Panc1 (cell line): ENCODE results near the gene CABP4.
A peak's percentile ranks its signal among the peaks of the same experiment; 100 is the strongest.

Experiments used
- POLR2AphosphoS5 ChIP-seq: IDR thresholded peaks from 2 replicates; pipeline ENCODE4 v1.6.1; 2012; ENCODE audit warnings: mild to moderate bottlenecking, low read depth, low read length, moderate library complexity
- SIN3A ChIP-seq: IDR thresholded peaks from 2 replicates; pipeline ENCODE4 v1.6.1; 2012; ENCODE audit warnings: low read depth, mild to moderate bottlenecking, low read length, moderate library complexity, borderline replicate concordance; ENCODE audit not compliant: insufficient read depth
- TCF7L2 ChIP-seq: IDR thresholded peaks from 2 replicates; pipeline ENCODE4 v1.6.1; 2011; ENCODE audit warnings: mild to moderate bottlenecking, low read depth, low read length, inconsistent platforms
- TF ChIP-seq, protein P1 (sequence below): fragments of 450-650 bp; IDR thresholded peaks from 2 replicates; pipeline ENCODE4 v1.5.1; 2017; ENCODE audit warnings: mild to moderate bottlenecking
- TF ChIP-seq, protein P2 (sequence below), 2 experiments: IDR thresholded peaks; 2 replicates each; pipeline ENCODE4 v1.6.1; 2011 to 2012; ENCODE audit warnings: low read depth in 2 of 2, control low read depth in 1 of 2, low read length in 1 of 2, mild to moderate bottlenecking in 1 of 2, moderate library complexity in 1 of 2; ENCODE audit not compliant: insufficient read depth in 1 of 2

DNA sequence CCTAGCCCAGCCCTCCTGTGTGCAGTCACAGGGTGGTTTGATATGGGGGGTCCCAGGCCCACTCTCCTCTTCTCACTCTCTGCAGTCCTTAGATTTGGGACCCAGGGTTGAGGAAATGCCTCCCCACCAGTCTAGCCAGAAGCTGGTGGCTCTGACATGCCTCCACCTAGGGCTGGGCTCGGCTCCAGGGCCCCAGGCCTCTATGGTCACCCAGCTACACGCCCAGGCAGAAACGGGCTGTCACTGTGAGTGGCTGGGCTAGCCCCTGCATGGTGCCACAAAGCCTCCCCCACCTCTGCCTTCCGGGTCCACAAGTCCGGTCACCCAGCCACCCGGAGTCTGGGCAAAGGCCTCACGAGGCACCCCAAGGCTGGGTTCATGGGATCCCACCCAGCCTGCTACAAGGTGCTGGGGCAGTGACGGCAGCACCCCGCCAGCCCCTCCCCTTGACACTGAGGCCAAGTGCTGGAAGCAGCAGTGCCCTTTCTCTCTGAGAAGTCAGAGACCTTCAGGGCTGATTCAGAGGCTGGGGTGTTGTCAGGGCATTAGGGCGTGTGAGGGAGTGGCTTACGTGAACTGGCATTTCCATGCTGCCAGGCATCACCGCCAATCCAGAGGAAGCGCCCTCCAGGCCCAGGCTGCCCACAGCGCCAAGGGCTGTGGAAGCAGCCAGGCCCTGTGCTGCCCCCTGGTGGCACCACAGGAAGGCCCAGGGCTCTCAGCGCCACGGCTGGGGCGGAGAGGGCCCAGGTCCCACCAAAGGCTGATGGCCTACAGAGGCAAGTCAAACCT is 50.6 kb downstream of the CABP4 start:
- TF ChIP-seq, protein P1, sequence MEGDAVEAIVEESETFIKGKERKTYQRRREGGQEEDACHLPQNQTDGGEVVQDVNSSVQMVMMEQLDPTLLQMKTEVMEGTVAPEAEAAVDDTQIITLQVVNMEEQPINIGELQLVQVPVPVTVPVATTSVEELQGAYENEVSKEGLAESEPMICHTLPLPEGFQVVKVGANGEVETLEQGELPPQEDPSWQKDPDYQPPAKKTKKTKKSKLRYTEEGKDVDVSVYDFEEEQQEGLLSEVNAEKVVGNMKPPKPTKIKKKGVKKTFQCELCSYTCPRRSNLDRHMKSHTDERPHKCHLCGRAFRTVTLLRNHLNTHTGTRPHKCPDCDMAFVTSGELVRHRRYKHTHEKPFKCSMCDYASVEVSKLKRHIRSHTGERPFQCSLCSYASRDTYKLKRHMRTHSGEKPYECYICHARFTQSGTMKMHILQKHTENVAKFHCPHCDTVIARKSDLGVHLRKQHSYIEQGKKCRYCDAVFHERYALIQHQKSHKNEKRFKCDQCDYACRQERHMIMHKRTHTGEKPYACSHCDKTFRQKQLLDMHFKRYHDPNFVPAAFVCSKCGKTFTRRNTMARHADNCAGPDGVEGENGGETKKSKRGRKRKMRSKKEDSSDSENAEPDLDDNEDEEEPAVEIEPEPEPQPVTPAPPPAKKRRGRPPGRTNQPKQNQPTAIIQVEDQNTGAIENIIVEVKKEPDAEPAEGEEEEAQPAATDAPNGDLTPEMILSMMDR, result peak; percentile 100
- TF ChIP-seq POLR2AphosphoS5 (peak; percentile 45; the same call in 1 of the 2 replicates), SIN3A (peak; percentile 74; the same call in 1 of the 2 replicates), TCF7L2 (no peak)
- TF ChIP-seq, protein P2, sequence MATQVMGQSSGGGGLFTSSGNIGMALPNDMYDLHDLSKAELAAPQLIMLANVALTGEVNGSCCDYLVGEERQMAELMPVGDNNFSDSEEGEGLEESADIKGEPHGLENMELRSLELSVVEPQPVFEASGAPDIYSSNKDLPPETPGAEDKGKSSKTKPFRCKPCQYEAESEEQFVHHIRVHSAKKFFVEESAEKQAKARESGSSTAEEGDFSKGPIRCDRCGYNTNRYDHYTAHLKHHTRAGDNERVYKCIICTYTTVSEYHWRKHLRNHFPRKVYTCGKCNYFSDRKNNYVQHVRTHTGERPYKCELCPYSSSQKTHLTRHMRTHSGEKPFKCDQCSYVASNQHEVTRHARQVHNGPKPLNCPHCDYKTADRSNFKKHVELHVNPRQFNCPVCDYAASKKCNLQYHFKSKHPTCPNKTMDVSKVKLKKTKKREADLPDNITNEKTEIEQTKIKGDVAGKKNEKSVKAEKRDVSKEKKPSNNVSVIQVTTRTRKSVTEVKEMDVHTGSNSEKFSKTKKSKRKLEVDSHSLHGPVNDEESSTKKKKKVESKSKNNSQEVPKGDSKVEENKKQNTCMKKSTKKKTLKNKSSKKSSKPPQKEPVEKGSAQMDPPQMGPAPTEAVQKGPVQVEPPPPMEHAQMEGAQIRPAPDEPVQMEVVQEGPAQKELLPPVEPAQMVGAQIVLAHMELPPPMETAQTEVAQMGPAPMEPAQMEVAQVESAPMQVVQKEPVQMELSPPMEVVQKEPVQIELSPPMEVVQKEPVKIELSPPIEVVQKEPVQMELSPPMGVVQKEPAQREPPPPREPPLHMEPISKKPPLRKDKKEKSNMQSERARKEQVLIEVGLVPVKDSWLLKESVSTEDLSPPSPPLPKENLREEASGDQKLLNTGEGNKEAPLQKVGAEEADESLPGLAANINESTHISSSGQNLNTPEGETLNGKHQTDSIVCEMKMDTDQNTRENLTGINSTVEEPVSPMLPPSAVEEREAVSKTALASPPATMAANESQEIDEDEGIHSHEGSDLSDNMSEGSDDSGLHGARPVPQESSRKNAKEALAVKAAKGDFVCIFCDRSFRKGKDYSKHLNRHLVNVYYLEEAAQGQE (IDR thresholded peaks at IDR 0.05; ENCODE audit: insufficient read depth in 1 of 2, low read depth in 2 of 2, low read length in 1 of 2), result peak in 1 of 2 experiments; percentile 33; a peak in 1 of 4 replicates
